Germinal center (tissue), 1 donor: Measurements from ENCODE around the gene NOS1.
"Not testable (repeated sequence)": the region's sequence is repeated elsewhere in the genome, so short reads cannot be mapped to it uniquely, and the experiment has no call there.

Experiments used
- DNase-seq: peaks from one replicate; pipeline ENCODE4 v3.0.0; 2012; ENCODE audit warnings: mixed read lengths, low spot score

The NOS1 gene

GRCh38 chr12:117208206-117208605, 153.2 kb downstream of the NOS1 start:
- DNase-seq = no peak

GRCh38 chr12:117207675-117208074, 153.8 kb downstream of the NOS1 start:
- DNase-seq = no peak

GRCh38 chr12:117202556-117202955, 158.9 kb downstream of the NOS1 start:
- no peak for DNase-seq

GRCh38 chr12:117202033-117202432, 159.4 kb downstream of the NOS1 start:
- no peak for DNase-seq

- DNase-seq = not testable (repeated sequence)
Measured at GRCh38 chr12:117199956-117200744, 161.3 kb downstream of the NOS1 start.

- not testable (repeated sequence) for DNase-seq
Measured at GRCh38 chr12:117196334-117196733, 165.1 kb downstream of the NOS1 start.

GRCh38 chr12:117195027-117195426, 166.4 kb downstream of the NOS1 start:
- not testable (repeated sequence) for DNase-seq

- no peak for DNase-seq
Measured at GRCh38 chr12:117193903-117194302, 167.5 kb downstream of the NOS1 start.

- DNase-seq = not testable (repeated sequence)
Measured at GRCh38 chr12:117192581-117192980, 168.8 kb downstream of the NOS1 start.

- DNase-seq = no peak
Measured at GRCh38 chr12:117192057-117192456, 169.4 kb downstream of the NOS1 start.

GRCh38 chr12:117190210-117190781, 171.1 kb downstream of the NOS1 start, which contains the start of gene FBXO21:
Gene FBXO21, minus strand, starts transcription at chr12:117190470. Its CDS starts 14 bp downstream, at chr12:117190456.
- peak; percentile 97 for DNase-seq

- peak; percentile 71 for DNase-seq
Measured at GRCh38 chr12:117189725-117190209, 171.7 kb downstream of the NOS1 start.

- DNase-seq = no peak
Measured at GRCh38 chr12:117188961-117189724, 172.3 kb downstream of the NOS1 start.

- DNase-seq = no peak
Measured at GRCh38 chr12:117188121-117188665, 173.2 kb downstream of the NOS1 start.

GRCh38 chr12:117187421-117187820, 174.0 kb downstream of the NOS1 start:
- no peak for DNase-seq

GRCh38 chr12:117182866-117183265, 178.6 kb downstream of the NOS1 start:
- DNase-seq = no peak

- DNase-seq = not testable (repeated sequence)
Measured at GRCh38 chr12:117181468-117181843, 180.0 kb downstream of the NOS1 start.

- no peak for DNase-seq
Measured at GRCh38 chr12:117180758-117181467, 180.5 kb downstream of the NOS1 start.

GRCh38 chr12:117178745-117179144, 182.7 kb downstream of the NOS1 start:
- no peak for DNase-seq

- DNase-seq = no peak
Measured at GRCh38 chr12:117178301-117178700, 183.1 kb downstream of the NOS1 start.

GRCh38 chr12:117172168-117172567, 189.3 kb downstream of the NOS1 start:
- no peak for DNase-seq
